ENCODE results near the gene PEG3. TPM values are rescaled to one million over a fixed set of nuclear protein-coding genes. Genes with fewer than 3 reads are reported as not detected.

The PEG3 gene
- total RNA-seq, 1 experiment from 2014 or later = not detected

GRCh38 chr19:56838909-56839651 is 1.4 kb downstream of the PEG3 start:
- DNase-seq (ENCODE audit: unreplicated experiment) = no peak
- H3K9me3 Mint-ChIP-seq (ENCODE audit: unreplicated experiment) = peaks cover 38% of the 10 kb centered on the region

GRCh38 chr19:56838024-56838908 is 2.3 kb downstream of the PEG3 start:
- H3K9me3 Mint-ChIP-seq (ENCODE audit: unreplicated experiment) = peaks cover 46% of the 10 kb centered on the region
- intact Hi-C loops (cut with micrococcal nuclease) = no loop called here
- no TSS peak for BruUV-seq (replicated peaks)
- TF ChIP-seq CTCF (IDR thresholded peaks at IDR 0.05; ENCODE audit: unreplicated experiment) = no peak
- no peaks in the 10 kb centered on the region for H3K4me1 Mint-ChIP-seq (ENCODE audit: insufficient read depth, unreplicated experiment)
- ChIA-PET POLR2A (no interaction called here), CTCF (no interaction called here)
- no peaks in the 10 kb centered on the region for H3K36me3 Mint-ChIP-seq (ENCODE audit: insufficient read depth, unreplicated experiment)
- no peaks in the 10 kb centered on the region for H3K27me3 Mint-ChIP-seq (ENCODE audit: insufficient read depth, unreplicated experiment)
- no peak overlapping the region for H3K27ac Mint-ChIP-seq (ENCODE audit: low read depth, unreplicated experiment)
- no peak overlapping the region for H3K4me3 Mint-ChIP-seq (ENCODE audit: unreplicated experiment)
- no peak for DNase-seq (ENCODE audit: unreplicated experiment)

More at GRCh38 chr19:56838909-56839651, 1.4 kb downstream of the PEG3 start:
- H3K4me3 Mint-ChIP-seq (ENCODE audit: unreplicated experiment) = no peak overlapping the region
- H3K4me1 Mint-ChIP-seq (ENCODE audit: insufficient read depth, unreplicated experiment) = no peaks in the 10 kb centered on the region
- no TSS peak for BruUV-seq (replicated peaks)
- CTCF ChIA-PET = no interaction called here
- no peaks in the 10 kb centered on the region for H3K27me3 Mint-ChIP-seq (ENCODE audit: insufficient read depth, unreplicated experiment)
- POLR2A ChIA-PET = no interaction called here
- no peak overlapping the region for H3K27ac Mint-ChIP-seq (ENCODE audit: low read depth, unreplicated experiment)
- TF ChIP-seq CTCF (IDR thresholded peaks at IDR 0.05; ENCODE audit: unreplicated experiment) = no peak
- H3K36me3 Mint-ChIP-seq (ENCODE audit: insufficient read depth, unreplicated experiment) = no peaks in the 10 kb centered on the region
- intact Hi-C loops (cut with micrococcal nuclease) = no loop called here

GRCh38 chr19:56837492-56838023 is 3.0 kb downstream of the PEG3 start:
- DNase-seq (ENCODE audit: unreplicated experiment) = no peak
- intact Hi-C loops (cut with micrococcal nuclease) = no loop called here
- no peak for TF ChIP-seq CTCF (IDR thresholded peaks at IDR 0.05; ENCODE audit: unreplicated experiment)
- POLR2A ChIA-PET = no interaction called here
- Mint-ChIP-seq H3K27ac (ENCODE audit: low read depth, unreplicated experiment) (no peak overlapping the region), H3K4me1 (ENCODE audit: insufficient read depth, unreplicated experiment) (no peaks in the 10 kb centered on the region), H3K27me3 (ENCODE audit: insufficient read depth, unreplicated experiment) (no peaks in the 10 kb centered on the region), H3K4me3 (ENCODE audit: unreplicated experiment) (no peak overlapping the region), H3K36me3 (ENCODE audit: insufficient read depth, unreplicated experiment) (no peaks in the 10 kb centered on the region), H3K9me3 (ENCODE audit: unreplicated experiment) (peaks cover 52% of the 10 kb centered on the region)
- no TSS peak for BruUV-seq (replicated peaks)
- CTCF ChIA-PET = interaction anchor here (0.6 to 0.7 kb wide), 2 partner anchors 436 to 1215 kb away, joined by 3 to 7 read pairs; no protein-coding TSS in a partner anchor

GRCh38 chr19:56837004-56837403 is 3.5 kb downstream of the PEG3 start:
- H3K27ac Mint-ChIP-seq (ENCODE audit: low read depth, unreplicated experiment) = no peak overlapping the region
- no peak for TF ChIP-seq CTCF (IDR thresholded peaks at IDR 0.05; ENCODE audit: unreplicated experiment)
- H3K36me3 Mint-ChIP-seq (ENCODE audit: insufficient read depth, unreplicated experiment) = no peaks in the 10 kb centered on the region
- H3K4me1 Mint-ChIP-seq (ENCODE audit: insufficient read depth, unreplicated experiment) = no peaks in the 10 kb centered on the region
- H3K4me3 Mint-ChIP-seq (ENCODE audit: unreplicated experiment) = no peak overlapping the region
- H3K27me3 Mint-ChIP-seq (ENCODE audit: insufficient read depth, unreplicated experiment) = no peaks in the 10 kb centered on the region
- ChIA-PET POLR2A (no interaction called here), CTCF (interaction anchor here (0.6 to 0.7 kb wide), 2 partner anchors 437 to 1215 kb away, joined by 3 to 7 read pairs; no protein-coding TSS in a partner anchor)
- peaks cover 58% of the 10 kb centered on the region for H3K9me3 Mint-ChIP-seq (ENCODE audit: unreplicated experiment)
- DNase-seq (ENCODE audit: unreplicated experiment) = no peak
- intact Hi-C loops (cut with micrococcal nuclease) = no loop called here
- BruUV-seq (replicated peaks) = no TSS peak

All from MCF 10A (cell line).